HEK293 (cell line): ENCODE measurements around the gene AMZ2.

Experiments
- BCL11A ChIP-seq: fragments of 450-650 bp; formaldehyde crosslinking; IDR thresholded peaks from 2 replicates; pipeline ENCODE4 v1.5.1; 2016; ENCODE audit warnings: low read depth, missing biosample characterization, missing genetic modification characterization
- REST ChIP-seq: fragments of 450-650 bp; formaldehyde crosslinking; IDR thresholded peaks from 2 replicates; pipeline ENCODE4 v1.5.1; 2016; ENCODE audit warnings: missing biosample characterization, missing genetic modification characterization
- YY1 ChIP-seq: fragments of 450-650 bp; formaldehyde crosslinking; IDR thresholded peaks from 2 replicates; pipeline ENCODE4 v1.5.1; 2018; ENCODE audit warnings: missing biosample characterization, missing genetic modification characterization
- ZBTB7A ChIP-seq: fragments of 450-650 bp; formaldehyde crosslinking; IDR thresholded peaks from 2 replicates; pipeline ENCODE4 v1.5.1; 2016; ENCODE audit warnings: low read depth, missing biosample characterization, missing genetic modification characterization
- ZNF274 ChIP-seq, 2 experiments: fragments of 200-500 bp in 1 of 2; fragments of 450-650 bp in 1 of 2; sonication (Bioruptor generic) in 1 of 2; formaldehyde crosslinking in 1 of 2; IDR thresholded peaks; 2 replicates each; pipeline versions ENCODE4 v1.5.1 to v1.6.1; 2014 to 2016; ENCODE audit warnings: borderline replicate concordance in 1 of 2, inconsistent platforms in 1 of 2, low read length in 1 of 2, missing biosample characterization in 1 of 2, missing genetic modification characterization in 1 of 2
- ZNF398 ChIP-seq: fragments of 450-650 bp; formaldehyde crosslinking; IDR thresholded peaks from 2 replicates; pipeline ENCODE4 v1.5.1; 2017; ENCODE audit warnings: missing biosample characterization, missing genetic modification characterization
- ZNF558 ChIP-seq: fragments of 450-650 bp; formaldehyde crosslinking; IDR thresholded peaks from 2 replicates; pipeline ENCODE4 v1.5.1; 2016; ENCODE audit warnings: missing biosample characterization, missing genetic modification characterization
- ZNF623 ChIP-seq: fragments of 450-650 bp; formaldehyde crosslinking; IDR thresholded peaks from 2 replicates; pipeline ENCODE4 v1.5.1; 2016; ENCODE audit warnings: missing biosample characterization, missing genetic modification characterization
- ZNF791 ChIP-seq: fragments of 450-650 bp; formaldehyde crosslinking; IDR thresholded peaks from 2 replicates; pipeline ENCODE4 v1.5.1; 2016; ENCODE audit warnings: missing biosample characterization, missing genetic modification characterization
- ZNF837 ChIP-seq: fragments of 450-650 bp; formaldehyde crosslinking; IDR thresholded peaks from 2 replicates; pipeline ENCODE4 v1.5.1; 2016; ENCODE audit warnings: missing biosample characterization, missing genetic modification characterization
- TF ChIP-seq, protein P1 (sequence below): fragments of 450-650 bp; formaldehyde crosslinking; IDR thresholded peaks from 2 replicates; pipeline ENCODE4 v1.5.1; 2016; ENCODE audit warnings: missing biosample characterization, missing genetic modification characterization
- TF ChIP-seq, protein P2 (sequence below): fragments of 450-650 bp; formaldehyde crosslinking; IDR thresholded peaks from 2 replicates; pipeline ENCODE4 v1.5.1; 2016; ENCODE audit warnings: missing biosample characterization, missing genetic modification characterization
- TF ChIP-seq, protein P3 (sequence below): fragments of 450-650 bp; formaldehyde crosslinking; IDR thresholded peaks from 2 replicates; pipeline ENCODE4 v1.5.1; 2016; ENCODE audit warnings: missing biosample characterization, missing genetic modification characterization

GRCh38 chr17:68288804-68289203 is 41.0 kb downstream of the AMZ2 start:
- TF ChIP-seq BCL11A (tag by site-specific recombination) (no peak), ZNF837 (tag by site-specific recombination) (no peak), ZNF558 (tag by site-specific recombination) (no peak), YY1 (tag by site-specific recombination) (no peak), ZNF398 (no peak), ZNF791 (tag by site-specific recombination) (no peak), ZNF623 (tag by site-specific recombination) (no peak), ZNF274 (IDR thresholded peaks at IDR 0.05; ENCODE audit: low read length) (no peak), ZNF274 (tag by site-specific recombination; IDR thresholded peaks at IDR 0.05; ENCODE audit: borderline replicate concordance) (no peak), ZBTB7A (tag by site-specific recombination) (no peak), REST (tag by site-specific recombination) (no peak)
- TF ChIP-seq, protein P1, sequence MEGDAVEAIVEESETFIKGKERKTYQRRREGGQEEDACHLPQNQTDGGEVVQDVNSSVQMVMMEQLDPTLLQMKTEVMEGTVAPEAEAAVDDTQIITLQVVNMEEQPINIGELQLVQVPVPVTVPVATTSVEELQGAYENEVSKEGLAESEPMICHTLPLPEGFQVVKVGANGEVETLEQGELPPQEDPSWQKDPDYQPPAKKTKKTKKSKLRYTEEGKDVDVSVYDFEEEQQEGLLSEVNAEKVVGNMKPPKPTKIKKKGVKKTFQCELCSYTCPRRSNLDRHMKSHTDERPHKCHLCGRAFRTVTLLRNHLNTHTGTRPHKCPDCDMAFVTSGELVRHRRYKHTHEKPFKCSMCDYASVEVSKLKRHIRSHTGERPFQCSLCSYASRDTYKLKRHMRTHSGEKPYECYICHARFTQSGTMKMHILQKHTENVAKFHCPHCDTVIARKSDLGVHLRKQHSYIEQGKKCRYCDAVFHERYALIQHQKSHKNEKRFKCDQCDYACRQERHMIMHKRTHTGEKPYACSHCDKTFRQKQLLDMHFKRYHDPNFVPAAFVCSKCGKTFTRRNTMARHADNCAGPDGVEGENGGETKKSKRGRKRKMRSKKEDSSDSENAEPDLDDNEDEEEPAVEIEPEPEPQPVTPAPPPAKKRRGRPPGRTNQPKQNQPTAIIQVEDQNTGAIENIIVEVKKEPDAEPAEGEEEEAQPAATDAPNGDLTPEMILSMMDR (tag by site-specific recombination) = no peak
- TF ChIP-seq, protein P2, sequence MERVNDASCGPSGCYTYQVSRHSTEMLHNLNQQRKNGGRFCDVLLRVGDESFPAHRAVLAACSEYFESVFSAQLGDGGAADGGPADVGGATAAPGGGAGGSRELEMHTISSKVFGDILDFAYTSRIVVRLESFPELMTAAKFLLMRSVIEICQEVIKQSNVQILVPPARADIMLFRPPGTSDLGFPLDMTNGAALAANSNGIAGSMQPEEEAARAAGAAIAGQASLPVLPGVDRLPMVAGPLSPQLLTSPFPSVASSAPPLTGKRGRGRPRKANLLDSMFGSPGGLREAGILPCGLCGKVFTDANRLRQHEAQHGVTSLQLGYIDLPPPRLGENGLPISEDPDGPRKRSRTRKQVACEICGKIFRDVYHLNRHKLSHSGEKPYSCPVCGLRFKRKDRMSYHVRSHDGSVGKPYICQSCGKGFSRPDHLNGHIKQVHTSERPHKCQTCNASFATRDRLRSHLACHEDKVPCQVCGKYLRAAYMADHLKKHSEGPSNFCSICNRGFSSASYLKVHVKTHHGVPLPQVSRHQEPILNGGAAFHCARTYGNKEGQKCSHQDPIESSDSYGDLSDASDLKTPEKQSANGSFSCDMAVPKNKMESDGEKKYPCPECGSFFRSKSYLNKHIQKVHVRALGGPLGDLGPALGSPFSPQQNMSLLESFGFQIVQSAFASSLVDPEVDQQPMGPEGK (tag by site-specific recombination) = no peak
- TF ChIP-seq, protein P3, sequence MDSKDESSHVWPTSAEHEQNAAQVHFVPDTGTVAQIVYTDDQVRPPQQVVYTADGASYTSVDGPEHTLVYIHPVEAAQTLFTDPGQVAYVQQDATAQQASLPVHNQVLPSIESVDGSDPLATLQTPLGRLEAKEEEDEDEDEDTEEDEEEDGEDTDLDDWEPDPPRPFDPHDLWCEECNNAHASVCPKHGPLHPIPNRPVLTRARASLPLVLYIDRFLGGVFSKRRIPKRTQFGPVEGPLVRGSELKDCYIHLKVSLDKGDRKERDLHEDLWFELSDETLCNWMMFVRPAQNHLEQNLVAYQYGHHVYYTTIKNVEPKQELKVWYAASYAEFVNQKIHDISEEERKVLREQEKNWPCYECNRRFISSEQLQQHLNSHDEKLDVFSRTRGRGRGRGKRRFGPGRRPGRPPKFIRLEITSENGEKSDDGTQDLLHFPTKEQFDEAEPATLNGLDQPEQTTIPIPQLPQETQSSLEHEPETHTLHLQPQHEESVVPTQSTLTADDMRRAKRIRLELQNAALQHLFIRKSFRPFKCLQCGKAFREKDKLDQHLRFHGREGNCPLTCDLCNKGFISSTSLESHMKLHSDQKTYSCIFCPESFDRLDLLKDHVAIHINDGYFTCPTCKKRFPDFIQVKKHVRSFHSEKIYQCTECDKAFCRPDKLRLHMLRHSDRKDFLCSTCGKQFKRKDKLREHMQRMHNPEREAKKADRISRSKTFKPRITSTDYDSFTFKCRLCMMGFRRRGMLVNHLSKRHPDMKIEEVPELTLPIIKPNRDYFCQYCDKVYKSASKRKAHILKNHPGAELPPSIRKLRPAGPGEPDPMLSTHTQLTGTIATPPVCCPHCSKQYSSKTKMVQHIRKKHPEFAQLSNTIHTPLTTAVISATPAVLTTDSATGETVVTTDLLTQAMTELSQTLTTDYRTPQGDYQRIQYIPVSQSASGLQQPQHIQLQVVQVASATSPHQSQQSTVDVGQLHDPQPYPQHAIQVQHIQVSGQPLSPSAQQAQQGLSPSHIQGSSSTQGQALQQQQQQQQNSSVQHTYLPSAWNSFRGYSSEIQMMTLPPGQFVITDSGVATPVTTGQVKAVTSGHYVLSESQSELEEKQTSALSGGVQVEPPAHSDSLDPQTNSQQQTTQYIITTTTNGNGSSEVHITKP (tag by site-specific recombination) = no peak
